Duodenal mucosa (tissue), 2 donors: ENCODE measurements around the gene TMEM255B.
"Not testable (repeated sequence)": the region's sequence is repeated elsewhere in the genome, so short reads cannot be mapped to it uniquely, and the experiment has no call there.

ENCODE experiments used
- H3K27ac ChIP-seq: one replicate; pipeline ENCODE4 v1.7.0; 2013; ENCODE audit warnings: low read depth, low read length
- H3K27me3 ChIP-seq, 2 donors: one replicate each; pipeline ENCODE4 v1.7.0; 2013; ENCODE audit warnings: low read length in 2 of 2, control low read depth in 1 of 2; ENCODE audit not compliant: insufficient read depth in 2 of 2, control insufficient read depth in 1 of 2
- H3K36me3 ChIP-seq, 2 donors: one replicate each; pipeline ENCODE4 v1.7.0; 2013; ENCODE audit warnings: low read length in 2 of 2, control low read depth in 1 of 2; ENCODE audit not compliant: insufficient read depth in 2 of 2, control insufficient read depth in 1 of 2
- H3K4me1 ChIP-seq, 2 donors: one replicate each; pipeline ENCODE4 v1.7.0; 2013; ENCODE audit warnings: low read length in 2 of 2, control low read depth in 1 of 2; ENCODE audit not compliant: insufficient read depth in 2 of 2, control insufficient read depth in 1 of 2
- H3K4me3 ChIP-seq, 2 donors: one replicate each; pipeline ENCODE4 v1.7.0; 2013; ENCODE audit warnings: low read length in 2 of 2, low read depth in 1 of 2
- H3K9ac ChIP-seq, 2 donors: one replicate each; pipeline ENCODE4 v1.7.0; 2013; ENCODE audit warnings: low read length in 2 of 2, low read depth in 1 of 2
- H3K9me3 ChIP-seq, 2 donors: one replicate each; pipeline ENCODE4 v1.7.0; 2013; ENCODE audit warnings: low read length in 2 of 2, control low read depth in 1 of 2; ENCODE audit not compliant: control insufficient read depth in 1 of 2

Gene TMEM255B

GRCh38 chr13:113786262-113786841, 27.3 kb downstream of the TMEM255B start:
- Histone ChIP-seq H3K27me3 (peaks cover 0 to 2% of the 10 kb centered on the region in 2 donors), H3K36me3 (no peaks in the 10 kb centered on the region), H3K4me1 (no peaks in the 10 kb centered on the region), H3K9ac (no peak overlapping the region), H3K27ac (no peak overlapping the region), H3K9me3 (no peaks in the 10 kb centered on the region), H3K4me3 (no peak overlapping the region)

GRCh38 chr13:113787694-113788093, 28.7 kb downstream of the TMEM255B start:
- no peak overlapping the region for H3K9ac ChIP-seq
- H3K27me3 ChIP-seq: peaks cover 0 to 2% of the 10 kb centered on the region in 2 donors
- H3K4me1 ChIP-seq: no peaks in the 10 kb centered on the region
- H3K9me3 ChIP-seq: no peaks in the 10 kb centered on the region
- no peaks in the 10 kb centered on the region for H3K36me3 ChIP-seq
- H3K27ac ChIP-seq: no peak overlapping the region
- H3K4me3 ChIP-seq: no peak overlapping the region

GRCh38 chr13:113788413-113789135, 29.5 kb downstream of the TMEM255B start:
- peaks cover 0 to 2% of the 10 kb centered on the region in 2 donors for H3K27me3 ChIP-seq
- H3K27ac ChIP-seq: no peak overlapping the region
- no peaks in the 10 kb centered on the region for H3K36me3 ChIP-seq

GRCh38 chr13:113789167-113789566, 30.1 kb downstream of the TMEM255B start:
- Histone ChIP-seq H3K4me3 (no peak overlapping the region), H3K9ac (no peak overlapping the region), H3K9me3 (no peaks in the 10 kb centered on the region), H3K4me1 (no peaks in the 10 kb centered on the region), H3K36me3 (no peaks in the 10 kb centered on the region), H3K27me3 (peaks cover 0 to 2% of the 10 kb centered on the region in 2 donors), H3K27ac (no peak overlapping the region)

More at GRCh38 chr13:113788413-113789135, 29.5 kb downstream of the TMEM255B start:
- H3K4me3 ChIP-seq: no peak overlapping the region
- no peak overlapping the region for H3K9ac ChIP-seq
- H3K4me1 ChIP-seq: no peaks in the 10 kb centered on the region
- H3K9me3 ChIP-seq: no peaks in the 10 kb centered on the region

- not testable (repeated sequence) for H3K4me3 ChIP-seq, H3K9me3 ChIP-seq, H3K9ac ChIP-seq, H3K36me3 ChIP-seq, H3K27me3 ChIP-seq, H3K4me1 ChIP-seq, H3K27ac ChIP-seq
These were observed 30.9 kb downstream of the TMEM255B start for GRCh38 chr13:113789931-113790330.

- H3K4me1 ChIP-seq: no peaks in the 10 kb centered on the region
- H3K4me3 ChIP-seq: no peak overlapping the region
- H3K9ac ChIP-seq: no peak overlapping the region
- H3K36me3 ChIP-seq: no peaks in the 10 kb centered on the region
- no peaks in the 10 kb centered on the region for H3K9me3 ChIP-seq
- H3K27me3 ChIP-seq: peaks cover 0 to 2% of the 10 kb centered on the region in 2 donors
- no peak overlapping the region for H3K27ac ChIP-seq
These were observed 32.2 kb downstream of the TMEM255B start for GRCh38 chr13:113791226-113791625.

- H3K9me3 ChIP-seq: no peaks in the 10 kb centered on the region
- H3K4me1 ChIP-seq: no peaks in the 10 kb centered on the region
- H3K4me3 ChIP-seq: no peak overlapping the region
- H3K27me3 ChIP-seq: peaks cover 0 to 2% of the 10 kb centered on the region in 2 donors
- no peak overlapping the region for H3K27ac ChIP-seq
- no peaks in the 10 kb centered on the region for H3K36me3 ChIP-seq
- H3K9ac ChIP-seq: no peak overlapping the region
These were observed 32.7 kb downstream of the TMEM255B start for GRCh38 chr13:113791761-113792160.

GRCh38 chr13:113792236-113792770, 33.3 kb downstream of the TMEM255B start:
- H3K4me3 ChIP-seq: no peak overlapping the region
- no peak overlapping the region for H3K27ac ChIP-seq
- no peaks in the 10 kb centered on the region for H3K4me1 ChIP-seq
- no peaks in the 10 kb centered on the region for H3K36me3 ChIP-seq
- H3K27me3 ChIP-seq: peaks cover 0 to 2% of the 10 kb centered on the region in 2 donors
- H3K9me3 ChIP-seq: no peaks in the 10 kb centered on the region
- no peak overlapping the region for H3K9ac ChIP-seq

GRCh38 chr13:113792886-113793717, 34.1 kb downstream of the TMEM255B start:
- Histone ChIP-seq H3K27ac (no peak overlapping the region), H3K9ac (no peak overlapping the region)

GRCh38 chr13:113793718-113794085, 34.7 kb downstream of the TMEM255B start:
- no peaks in the 10 kb centered on the region for H3K36me3 ChIP-seq

More at GRCh38 chr13:113792886-113793717, 34.1 kb downstream of the TMEM255B start:
- H3K4me1 ChIP-seq: no peaks in the 10 kb centered on the region
- H3K36me3 ChIP-seq: no peaks in the 10 kb centered on the region
- no peaks in the 10 kb centered on the region for H3K9me3 ChIP-seq
- no peak overlapping the region for H3K4me3 ChIP-seq
- H3K27me3 ChIP-seq: peaks cover 0 to 2% of the 10 kb centered on the region in 2 donors

More at GRCh38 chr13:113793718-113794085, 34.7 kb downstream of the TMEM255B start:
- peaks cover 0 to 2% of the 10 kb centered on the region in 2 donors for H3K27me3 ChIP-seq
- no peak overlapping the region for H3K4me3 ChIP-seq
- no peak overlapping the region for H3K27ac ChIP-seq
- no peaks in the 10 kb centered on the region for H3K9me3 ChIP-seq
- H3K4me1 ChIP-seq: no peaks in the 10 kb centered on the region
- no peak overlapping the region for H3K9ac ChIP-seq
